CD4-positive, alpha-beta memory T cell (primary cell): Measurements from ENCODE around the gene SLC25A13. TPM values are rescaled to one million over a fixed set of nuclear protein-coding genes. Genes with fewer than 3 reads are reported as not detected.

Source experiments
- CTCF ChIA-PET: fragments of 350-600 bp; sonication (Branson Sonifier 250); formaldehyde crosslinking; loops from one replicate; lab custom pipeline; 2021; ENCODE audit warnings: inconsistent platforms; ENCODE audit not compliant: partially characterized antibody; lab: Charles Lee
- POLR2A ChIA-PET: fragments of 350-600 bp; sonication (Branson Sonifier 250); formaldehyde crosslinking; loops from one replicate; lab custom pipeline; 2021; ENCODE audit not compliant: partially characterized antibody; lab: Charles Lee
- DNase-seq, 5 donors: peaks; one replicate each; pipeline versions ENCODE4 v3.0.0 to v3.0.0-alpha.2; 2020 to 2022; ENCODE audit warnings: mixed read lengths in 1 of 5
- H3K27ac ChIP-seq: one replicate; pipeline ENCODE4 v1.7.0; 2013; ENCODE audit warnings: low read depth, low read length
- H3K27me3 ChIP-seq: 2 replicates; pipeline ENCODE4 v1.7.0; 2013; ENCODE audit warnings: mild to moderate bottlenecking, low read length, moderate library complexity; ENCODE audit not compliant: insufficient read depth
- H3K36me3 ChIP-seq: 2 replicates; pipeline ENCODE4 v1.7.0; 2013; ENCODE audit warnings: mild to moderate bottlenecking, low read length, moderate library complexity; ENCODE audit not compliant: insufficient read depth
- H3K4me1 ChIP-seq: 2 replicates; pipeline ENCODE4 v1.7.0; 2013; ENCODE audit warnings: mild to moderate bottlenecking, low read length, moderate library complexity; ENCODE audit not compliant: insufficient read depth
- H3K4me3 ChIP-seq, 2 donors: one replicate each; pipeline ENCODE4 v1.7.0; 2013; ENCODE audit warnings: low read length in 2 of 2, mild to moderate bottlenecking in 1 of 2
- H3K9me3 ChIP-seq, 2 donors: one replicate each; pipeline ENCODE4 v1.7.0; 2013; ENCODE audit warnings: low read length in 2 of 2, control low read depth in 1 of 2; ENCODE audit not compliant: control insufficient read depth in 1 of 2
- H3K27ac Mint-ChIP-seq, 7 donors: one replicate each; pipeline ENCODE4 v1.8.0; 2020 to 2021; ENCODE audit warnings: mixed read lengths in 7 of 7, mild to moderate bottlenecking in 6 of 7, inconsistent platforms in 3 of 7, moderate library complexity in 3 of 7
- H3K27me3 Mint-ChIP-seq, 2 donors: one replicate each; pipeline ENCODE4 v1.8.0; 2020 to 2021; ENCODE audit warnings: mixed read lengths in 2 of 2
- H3K36me3 Mint-ChIP-seq, 2 donors: one replicate each; pipeline ENCODE4 v1.8.0; 2020 to 2021; ENCODE audit warnings: mixed read lengths in 2 of 2, inconsistent platforms in 1 of 2, mild to moderate bottlenecking in 1 of 2
- H3K4me1 Mint-ChIP-seq, 4 donors: one replicate each; pipeline ENCODE4 v1.8.0; 2020 to 2021; ENCODE audit warnings: mixed read lengths in 4 of 4, mild to moderate bottlenecking in 1 of 4
- H3K4me3 Mint-ChIP-seq, 8 donors: one replicate each; pipeline ENCODE4 v1.8.0; 2020 to 2021; ENCODE audit warnings: mixed read lengths in 8 of 8, mild to moderate bottlenecking in 7 of 8, moderate library complexity in 6 of 8, inconsistent platforms in 3 of 8
- H3K9me3 Mint-ChIP-seq, 8 donors: one replicate each; pipeline ENCODE4 v1.8.0; 2020 to 2021; ENCODE audit warnings: mixed read lengths in 8 of 8, mild to moderate bottlenecking in 5 of 8, inconsistent platforms in 3 of 8, moderate library complexity in 1 of 8
- intact Hi-C: fragments of 100-400 bp; cut with micrococcal nuclease; formaldehyde crosslinking; loops from one replicate; pipeline ENCODE4 v1.15.1; 2023
- polyA plus RNA-seq, 2 donors: library from polyadenylated mRNA; unstranded; fragments of 300-500 nt; fragmentation: Illumina TruSeq; gene quantifications; one replicate each; pipeline ENCODE4 v1.2.3, GENCODE V29; 2021
- total RNA-seq, 2 experiments: library from RNA; stranded (reverse); gene quantifications; one replicate each; pipeline ENCODE4 v1.2.3, GENCODE V29; 2021

Gene SLC25A13
- total and polyA plus RNA-seq, 4 experiments from 2014 or later = 5.2 to 12.2 (median 8.2) TPM

DNA sequence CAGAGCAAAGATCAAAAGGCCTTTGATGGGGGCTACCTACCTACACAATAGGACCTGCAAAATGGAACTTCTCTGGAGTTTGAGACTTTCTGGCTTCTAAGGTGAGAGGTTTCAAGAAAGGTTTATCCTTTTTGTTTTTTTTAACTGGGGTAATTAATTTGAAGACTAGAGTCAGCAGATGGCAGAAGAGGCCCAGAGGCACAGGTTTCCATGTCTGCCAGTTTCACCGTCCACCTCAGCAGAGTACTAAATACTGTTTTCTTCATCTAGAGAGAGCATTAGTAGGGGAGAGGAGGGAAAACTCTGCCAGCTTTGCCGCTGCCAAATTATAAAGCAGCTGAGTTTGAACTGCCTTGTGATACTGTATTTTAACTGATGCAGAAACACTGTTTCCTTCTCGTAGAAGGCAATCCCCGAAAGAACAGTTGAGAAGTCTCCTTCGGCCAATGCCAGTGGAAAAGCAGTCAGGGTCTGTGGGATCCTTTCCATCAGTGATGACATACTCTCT is 138.7 kb downstream of the SLC25A13 start:
- Mint-ChIP-seq H3K36me3 (peaks cover 29 to 31% of the 10 kb centered on the region in 2 donors), H3K27me3 (no peaks in the 10 kb centered on the region), H3K4me3 (no peak overlapping the region), H3K4me1 (no peaks in the 10 kb centered on the region), H3K27ac (no peak overlapping the region), H3K9me3 (no peaks in the 10 kb centered on the region)
- Histone ChIP-seq H3K4me1 (no peaks in the 10 kb centered on the region), H3K27me3 (no peaks in the 10 kb centered on the region), H3K36me3 (peaks cover under 1% of the 10 kb centered on the region), H3K27ac (no peak overlapping the region), H3K9me3 (no peaks in the 10 kb centered on the region), H3K4me3 (no peak overlapping the region)
- DNase-seq = no peak
- ChIA-PET CTCF (no interaction called here), POLR2A (no interaction called here)
- intact Hi-C loops = no loop called here

GRCh38 chr7:96182424-96183158 is 139.3 kb downstream of the SLC25A13 start:
- no peak overlapping the region for H3K4me3 ChIP-seq
- ChIA-PET CTCF (interaction anchor here (1.5 kb wide), 1 partner anchor 845 kb away, joined by 3 read pairs; no protein-coding TSS in a partner anchor), POLR2A (no interaction called here)
- no peak overlapping the region for H3K27ac ChIP-seq
- Mint-ChIP-seq H3K9me3 (no peaks in the 10 kb centered on the region), H3K4me1 (no peaks in the 10 kb centered on the region), H3K27ac (peak overlapping the region in 1 of 7 donors; percentile 72), H3K27me3 (no peaks in the 10 kb centered on the region), H3K36me3 (peaks cover 25 to 27% of the 10 kb centered on the region in 2 donors), H3K4me3 (no peak overlapping the region)
- intact Hi-C loops = no loop called here
- no peaks in the 10 kb centered on the region for H3K36me3 ChIP-seq
- no peak for DNase-seq
- no peaks in the 10 kb centered on the region for H3K4me1 ChIP-seq
- no peaks in the 10 kb centered on the region for H3K9me3 ChIP-seq
- no peaks in the 10 kb centered on the region for H3K27me3 ChIP-seq

- no peak overlapping the region for H3K27ac Mint-ChIP-seq
- H3K36me3 Mint-ChIP-seq = peaks cover 26 to 27% of the 10 kb centered on the region in 2 donors
- ChIA-PET CTCF (interaction anchor here (1.5 kb wide), 1 partner anchor 846 kb away, joined by 3 read pairs; no protein-coding TSS in a partner anchor), POLR2A (no interaction called here)
- no peaks in the 10 kb centered on the region for H3K27me3 ChIP-seq
- H3K4me3 Mint-ChIP-seq = no peak overlapping the region
- no peaks in the 10 kb centered on the region for H3K27me3 Mint-ChIP-seq
- no peak overlapping the region for H3K4me3 ChIP-seq
- H3K4me1 Mint-ChIP-seq = no peaks in the 10 kb centered on the region
- DNase-seq = no peak
- H3K36me3 ChIP-seq = no peaks in the 10 kb centered on the region
- H3K27ac ChIP-seq = no peak overlapping the region
- no peaks in the 10 kb centered on the region for H3K9me3 Mint-ChIP-seq
- no peaks in the 10 kb centered on the region for H3K9me3 ChIP-seq
- no peaks in the 10 kb centered on the region for H3K4me1 ChIP-seq
- intact Hi-C loops = no loop called here
These were observed 140.7 kb downstream of the SLC25A13 start for GRCh38 chr7:96181174-96181573.

GRCh38 chr7:96179837-96180236 is 142.1 kb downstream of the SLC25A13 start:
- intact Hi-C loops = no loop called here
- Mint-ChIP-seq H3K27me3 (no peaks in the 10 kb centered on the region), H3K36me3 (peaks cover 33% of the 10 kb centered on the region in 2 donors), H3K4me1 (no peaks in the 10 kb centered on the region), H3K9me3 (no peaks in the 10 kb centered on the region), H3K4me3 (no peak overlapping the region), H3K27ac (no peak overlapping the region)
- DNase-seq = no peak
- Histone ChIP-seq H3K4me3 (no peak overlapping the region), H3K27me3 (no peaks in the 10 kb centered on the region), H3K36me3 (no peaks in the 10 kb centered on the region), H3K27ac (no peak overlapping the region), H3K9me3 (no peaks in the 10 kb centered on the region), H3K4me1 (no peaks in the 10 kb centered on the region)
- ChIA-PET CTCF (interaction anchor here (1.2 to 1.8 kb wide), 2 partner anchors 15 to 846 kb away, joined by 3 to 4 read pairs; no protein-coding TSS in a partner anchor), POLR2A (no interaction called here)

GRCh38 chr7:96179341-96179740 is 142.6 kb downstream of the SLC25A13 start:
- Mint-ChIP-seq H3K27me3 (no peaks in the 10 kb centered on the region), H3K9me3 (no peaks in the 10 kb centered on the region), H3K4me3 (no peak overlapping the region), H3K36me3 (peaks cover 29 to 32% of the 10 kb centered on the region in 2 donors), H3K27ac (no peak overlapping the region), H3K4me1 (no peaks in the 10 kb centered on the region)
- Histone ChIP-seq H3K9me3 (no peaks in the 10 kb centered on the region), H3K4me1 (no peaks in the 10 kb centered on the region), H3K4me3 (no peak overlapping the region), H3K27ac (no peak overlapping the region), H3K36me3 (no peaks in the 10 kb centered on the region), H3K27me3 (no peaks in the 10 kb centered on the region)
- CTCF ChIA-PET = interaction anchor here (1.2 to 1.8 kb wide), 2 partner anchors 15 to 847 kb away, joined by 3 to 4 read pairs; no protein-coding TSS in a partner anchor
- DNase-seq = no peak
- intact Hi-C loops = no loop called here
- POLR2A ChIA-PET = no interaction called here

DNA sequence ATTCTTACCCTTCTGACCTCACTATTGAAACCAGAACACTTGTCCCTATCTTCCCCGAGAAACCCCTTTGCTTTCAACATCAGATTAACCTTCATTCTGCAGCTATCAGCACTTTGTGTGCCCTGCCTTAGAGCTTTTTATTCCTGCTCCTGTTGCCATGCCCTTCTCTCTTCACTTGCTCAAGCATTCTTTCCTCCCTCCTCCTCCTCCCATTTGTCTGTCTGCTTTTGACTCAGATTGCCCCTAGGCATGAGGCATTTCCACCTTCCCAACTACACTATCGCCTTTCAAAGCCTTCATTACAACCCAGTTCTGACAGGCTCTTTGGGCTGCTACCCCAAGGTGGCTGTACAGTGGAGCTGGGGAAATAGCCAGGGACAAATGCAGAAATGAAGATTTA is 143.3 kb downstream of the SLC25A13 start:
- POLR2A ChIA-PET = no interaction called here
- Histone ChIP-seq H3K27ac (no peak overlapping the region), H3K4me3 (no peak overlapping the region), H3K27me3 (no peaks in the 10 kb centered on the region), H3K9me3 (no peaks in the 10 kb centered on the region), H3K4me1 (no peaks in the 10 kb centered on the region), H3K36me3 (no peaks in the 10 kb centered on the region)
- H3K27ac Mint-ChIP-seq = no peak overlapping the region
- no peak for DNase-seq
- H3K36me3 Mint-ChIP-seq = peaks cover 26% of the 10 kb centered on the region in 2 donors
- no peaks in the 10 kb centered on the region for H3K27me3 Mint-ChIP-seq
- no peaks in the 10 kb centered on the region for H3K9me3 Mint-ChIP-seq
- CTCF ChIA-PET = interaction anchor here (1.2 to 1.8 kb wide), 2 partner anchors 16 to 847 kb away, joined by 3 to 4 read pairs; no protein-coding TSS in a partner anchor
- H3K4me1 Mint-ChIP-seq = no peaks in the 10 kb centered on the region
- intact Hi-C loops = no loop called here
- no peak overlapping the region for H3K4me3 Mint-ChIP-seq

GRCh38 chr7:96177353-96177752 is 144.5 kb downstream of the SLC25A13 start:
- H3K27ac Mint-ChIP-seq = no peak overlapping the region
- H3K4me1 ChIP-seq = no peaks in the 10 kb centered on the region
- intact Hi-C loops = no loop called here

More at GRCh38 chr7:96177353-96177752, 144.5 kb downstream of the SLC25A13 start:
- Mint-ChIP-seq H3K9me3 (no peaks in the 10 kb centered on the region), H3K36me3 (peaks cover 19 to 23% of the 10 kb centered on the region in 2 donors), H3K4me1 (no peaks in the 10 kb centered on the region), H3K4me3 (no peak overlapping the region), H3K27me3 (no peaks in the 10 kb centered on the region)
- Histone ChIP-seq H3K27ac (no peak overlapping the region), H3K4me3 (no peak overlapping the region), H3K9me3 (no peaks in the 10 kb centered on the region), H3K36me3 (no peaks in the 10 kb centered on the region), H3K27me3 (no peaks in the 10 kb centered on the region)
- no peak for DNase-seq
- ChIA-PET CTCF (no interaction called here), POLR2A (no interaction called here)
